ENCODE results near the gene OVOL1. TPM values are rescaled to one million over a fixed set of nuclear protein-coding genes. Genes with fewer than 3 reads are reported as not detected.

OVOL1 gene
- total and polyA plus RNA-seq, 4 donors: 0.05 TPM; not detected in 3

- H3K9ac ChIP-seq (ENCODE audit: low read depth in 1 of 2, low read length in 2 of 2): no peak overlapping the region
- DNase-seq (ENCODE audit: low spot score): no peak
- H3K4me1 ChIP-seq (ENCODE audit: control insufficient read depth in 4 of 4, insufficient read depth in 4 of 4, low read length in 3 of 4): peaks cover 4 to 34% (median 19%) of the 10 kb centered on the region in 4 donors
- H3K27ac ChIP-seq (ENCODE audit: low read depth in 1 of 2, low read length in 2 of 2): no peak overlapping the region
- H3K4me3 ChIP-seq (ENCODE audit: low read depth in 1 of 3, low read length in 3 of 3): no peak overlapping the region
- no peak for TF ChIP-seq EGR1 (IDR thresholded peaks at IDR 0.05; ENCODE audit: low read depth in 2 of 2)
- TF ChIP-seq FOXA2 (IDR thresholded peaks at IDR 0.05): no peak
- no peak for TF ChIP-seq FOXA1 (IDR thresholded peaks at IDR 0.05)
- no peak for TF ChIP-seq ZBTB33 (IDR thresholded peaks at IDR 0.05)
- no peak for TF ChIP-seq NR2F2 (IDR thresholded peaks at IDR 0.05)
- TF ChIP-seq JUND (IDR thresholded peaks at IDR 0.05): no peak
- no peak for TF ChIP-seq REST (IDR thresholded peaks at IDR 0.05)
- TF ChIP-seq TAF1 (conservative IDR thresholded peaks at IDR 0.05): no peak
- TF ChIP-seq HNF4G (IDR thresholded peaks at IDR 0.05): no peak
- TF ChIP-seq RXRA (IDR thresholded peaks at IDR 0.05): no peak
- TF ChIP-seq ATF3 (IDR thresholded peaks at IDR 0.05): no peak
- TF ChIP-seq GABPA (IDR thresholded peaks at IDR 0.05 in 1 of 2, conservative IDR thresholded peaks at IDR 0.05 in 1 of 2): no peak
- no peak for TF ChIP-seq MAX (IDR thresholded peaks at IDR 0.05)
- TF ChIP-seq SP1 (IDR thresholded peaks at IDR 0.05): no peak
- H3K9me3 ChIP-seq (ENCODE audit: control insufficient read depth in 4 of 4, low read length in 3 of 4): no peaks in the 10 kb centered on the region
- 79% methylated on average over 9 of the region's 9 CpGs for WGBS
- H3K36me3 ChIP-seq (ENCODE audit: control insufficient read depth in 4 of 4, insufficient read depth in 3 of 4, low read depth in 1 of 4, low read length in 3 of 4): peaks cover 0 to 4% (median 0%) of the 10 kb centered on the region in 4 donors
- H3K27me3 ChIP-seq (ENCODE audit: control insufficient read depth in 4 of 4, insufficient read depth in 4 of 4, low read length in 3 of 4): peaks cover 0 to 2% (median under 1%) of the 10 kb centered on the region in 4 donors
Measured at GRCh38 chr11:65782816-65783228, 4.0 kb upstream of the OVOL1 start.

- no peak overlapping the region for H3K4me3 ChIP-seq (ENCODE audit: low read depth in 1 of 3, low read length in 3 of 3)
- no peak overlapping the region for H3K27ac ChIP-seq (ENCODE audit: low read depth in 1 of 2, low read length in 2 of 2)
- H3K4me1 ChIP-seq (ENCODE audit: control insufficient read depth in 4 of 4, insufficient read depth in 4 of 4, low read length in 3 of 4): peaks cover 8 to 29% (median 21%) of the 10 kb centered on the region in 4 donors
- no peak overlapping the region for H3K9ac ChIP-seq (ENCODE audit: low read depth in 1 of 2, low read length in 2 of 2)
- H3K9me3 ChIP-seq (ENCODE audit: control insufficient read depth in 4 of 4, low read length in 3 of 4): no peaks in the 10 kb centered on the region
- H3K27me3 ChIP-seq (ENCODE audit: control insufficient read depth in 4 of 4, insufficient read depth in 4 of 4, low read length in 3 of 4): peaks cover 0 to 9% (median 2%) of the 10 kb centered on the region in 4 donors
- TF ChIP-seq GABPA (IDR thresholded peaks at IDR 0.05 in 1 of 2, conservative IDR thresholded peaks at IDR 0.05 in 1 of 2): no peak
- H3K36me3 ChIP-seq (ENCODE audit: control insufficient read depth in 4 of 4, insufficient read depth in 3 of 4, low read depth in 1 of 4, low read length in 3 of 4): no peaks in the 10 kb centered on the region
- WGBS: 81% methylated on average over 8 of the region's 8 CpGs
- DNase-seq (ENCODE audit: low spot score): no peak
Measured at GRCh38 chr11:65785319-65786007, 1.4 kb upstream of the OVOL1 start.

Measured in liver (tissue), 9 donors.